C1 segment of cervical spinal cord (tissue), 14 donors: ENCODE results near the gene MAP1A.

ENCODE experiments used
- DNase-seq, 14 donors: peaks; one replicate each; lab custom pipeline; 2025; lab: John Stamatoyannopoulos, UW

MAP1A gene

GRCh38 chr15:43517354-43518196 lies at the start of gene MAP1A:
Gene MAP1A, plus strand, starts transcription at chr15:43517608. Its CDS starts 3,866 bp downstream, at chr15:43521474.
- DNase-seq = peak in 13 of 14 donors; percentile 35 to 86 (median 77)

GRCh38 chr15:43469867-43470266 lies 47.5 kb upstream of the MAP1A start:
- DNase-seq = no peak

- DNase-seq = no peak
These were observed 45.4 kb upstream of the MAP1A start for GRCh38 chr15:43471975-43472374.

GRCh38 chr15:43473885-43474284 lies 43.5 kb upstream of the MAP1A start:
- DNase-seq = no peak

GRCh38 chr15:43483297-43484128 lies 33.9 kb upstream of the MAP1A start:
- peak in 1 of 14 donors; percentile 10 for DNase-seq

- DNase-seq = no peak
These were observed 33.0 kb upstream of the MAP1A start for GRCh38 chr15:43484455-43484854.

GRCh38 chr15:43487271-43487895 lies 30.0 kb upstream of the MAP1A start:
- no peak for DNase-seq

- DNase-seq = no peak
These were observed 28.6 kb upstream of the MAP1A start for GRCh38 chr15:43488790-43489189.

GRCh38 chr15:43489191-43489590 lies 28.2 kb upstream of the MAP1A start:
- DNase-seq = no peak

- DNase-seq = peak in 1 of 14 donors; percentile 30
These were observed 25.1 kb upstream of the MAP1A start for GRCh38 chr15:43492266-43492665.

GRCh38 chr15:43492673-43493601 lies 24.5 kb upstream of the MAP1A start, which contains the start of gene TP53BP1:
Gene TP53BP1, minus strand, starts transcription at chr15:43493156. Its CDS starts 113 bp downstream, at chr15:43493043.
- peak; percentile 55 to 95 (median 88) for DNase-seq

GRCh38 chr15:43493703-43494472 lies 23.5 kb upstream of the MAP1A start:
- no peak for DNase-seq

GRCh38 chr15:43498990-43499389 lies 18.4 kb upstream of the MAP1A start:
- DNase-seq = no peak

- no peak for DNase-seq
These were observed 17.8 kb upstream of the MAP1A start for GRCh38 chr15:43499635-43500034.

- no peak for DNase-seq
These were observed 11.7 kb upstream of the MAP1A start for GRCh38 chr15:43505738-43506137.

GRCh38 chr15:43508421-43508820 lies 9.0 kb upstream of the MAP1A start:
- DNase-seq = no peak

- DNase-seq = peak in 1 of 14 donors; percentile 39
These were observed 8.3 kb upstream of the MAP1A start for GRCh38 chr15:43508991-43509659.

- peak in 1 of 14 donors; percentile 49 for DNase-seq
These were observed 7.7 kb upstream of the MAP1A start for GRCh38 chr15:43509660-43510199.
